Esophagus muscularis mucosa (tissue), 4 donors: ENCODE measurements around the gene ADCY5. TPM values are rescaled to one million over a fixed set of nuclear protein-coding genes. Genes with fewer than 3 reads are reported as not detected.

Experiments used
- DNase-seq: peaks from one replicate; pipeline ENCODE4 v3.0.0-alpha.2; 2017; ENCODE audit errors: extremely low spot score
- H3K27ac ChIP-seq, 4 donors: fragments of 200-600 bp; sonication (generic); replicated peaks in 1 of 4; 1 replicate in 3 of 4; 2 replicates in 1 of 4; pipeline ENCODE4 v1.5.1; 2016 to 2019; ENCODE audit warnings: mild to moderate bottlenecking in 1 of 4
- H3K27me3 ChIP-seq, 4 donors: fragments of 200-600 bp; sonication (generic); one replicate each; pipeline versions ENCODE4 v1.5.1 to v1.6.0; 2016 to 2019
- H3K36me3 ChIP-seq, 4 donors: fragments of 200-600 bp; sonication (generic); one replicate each; pipeline ENCODE4 v1.5.1; 2016 to 2019
- H3K4me1 ChIP-seq, 4 donors: fragments of 200-600 bp; sonication (generic); one replicate each; pipeline ENCODE4 v1.5.1; 2016 to 2019
- H3K4me3 ChIP-seq, 4 donors: fragments of 200-600 bp; sonication (generic); 1 replicate in 2 of 4; 2 replicates in 2 of 4; pipeline ENCODE4 v1.5.1; 2016 to 2019; ENCODE audit warnings: mild to moderate bottlenecking in 4 of 4, moderate library complexity in 1 of 4
- H3K9me3 ChIP-seq, 4 donors: fragments of 200-600 bp; sonication (generic); 1 replicate in 3 of 4; 2 replicates in 1 of 4; pipeline ENCODE4 v1.5.1; 2016 to 2019
- EP300 ChIP-seq: sonication (generic); formaldehyde crosslinking; IDR thresholded peaks from one replicate; pipeline ENCODE4 v1.6.1; 2017; ENCODE audit warnings: antibody characterized with exemption
- POLR2A ChIP-seq: fragments of 450-650 bp; IDR thresholded peaks from one replicate; pipeline ENCODE4 v1.6.1; 2017; ENCODE audit warnings: antibody characterized with exemption, moderate library complexity, mild to moderate bottlenecking, low read depth
- POLR2AphosphoS5 ChIP-seq, 2 donors: sonication (generic); formaldehyde crosslinking; IDR thresholded peaks; one replicate each; pipeline ENCODE4 v1.6.1; 2017; ENCODE audit warnings: antibody characterized with exemption in 2 of 2
- WGBS: methylation state at CpG from one replicate; pipeline ENCODE4 v1.1.5; 2018; 5-methylcytosine and 5-hydroxymethylcytosine counted together
- intact Hi-C: fragments of 100-400 bp; cut with DNase I; formaldehyde crosslinking; loops from one replicate; pipeline ENCODE4 v1.15.1; 2023
- total RNA-seq, 4 donors: library from RNA; depleted of rRNA; stranded (reverse); fragments of >200 nt; gene quantifications; one replicate each; pipeline versions ENCODE4 v1.1.0 to v1.2.1, GENCODE V29; 2016
- TF ChIP-seq, protein P1 (sequence below), 3 experiments: fragments of 200-600 bp in 2 of 3; fragments of 450-650 bp in 1 of 3; sonication (generic) in 2 of 3; IDR thresholded peaks; one replicate each; pipeline ENCODE4 v1.5.1; 2017 to 2019; ENCODE audit warnings: antibody characterized with exemption in 3 of 3, mild to moderate bottlenecking in 2 of 3, moderate library complexity in 1 of 3

ADCY5 gene
- total RNA-seq, 4 donors from 2014 or later: 133 to 228 (median 189) TPM

DNA sequence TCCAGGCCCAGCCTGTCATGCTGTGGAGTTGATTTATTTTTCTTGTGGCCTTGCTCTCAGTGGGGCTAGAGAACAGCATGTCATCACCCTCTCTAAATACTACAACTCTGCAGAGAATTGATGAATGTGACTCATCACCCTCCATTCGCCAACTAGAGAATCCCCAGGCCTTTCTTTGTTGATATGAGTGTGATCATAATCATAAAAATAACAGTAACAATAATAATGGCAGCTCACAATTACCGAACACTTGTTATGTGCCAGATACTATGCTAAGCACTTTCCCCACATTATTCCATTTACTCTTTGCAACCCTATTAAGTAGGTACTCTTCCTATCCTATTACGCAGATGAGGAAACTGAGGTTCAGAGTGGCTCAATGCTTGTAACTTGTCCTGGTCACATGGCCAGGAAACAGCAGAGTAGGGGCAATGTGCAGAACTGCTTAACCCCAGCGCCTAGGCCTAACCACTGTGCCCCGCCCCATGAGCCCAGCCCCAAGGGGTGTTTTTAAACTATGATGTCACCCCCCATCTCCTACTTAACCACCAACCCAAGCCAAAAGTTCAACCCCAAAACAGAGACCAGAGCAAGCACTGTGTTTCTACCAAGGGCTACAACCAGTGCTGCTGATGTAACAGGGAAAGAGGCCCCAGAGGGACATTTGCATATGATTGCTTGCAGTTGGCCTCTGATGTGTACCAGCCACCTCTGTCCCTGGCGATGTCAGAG lies 104.5 kb downstream of the ADCY5 start:
- TF ChIP-seq POLR2A (no peak), POLR2AphosphoS5 (IDR thresholded peaks at IDR 0.05) (peak in 1 of 2 donors; percentile 25)
- Histone ChIP-seq H3K36me3 (no peaks in the 10 kb centered on the region), H3K27ac (peak overlapping the region; percentile 81 to 85 (median 84)), H3K27me3 (no peaks in the 10 kb centered on the region), H3K4me1 (peaks cover 73 to 94% (median 94%) of the 10 kb centered on the region in 4 donors), H3K9me3 (no peaks in the 10 kb centered on the region), H3K4me3 (no peak overlapping the region)
- no peak for DNase-seq
- intact Hi-C loops: no loop called here
- WGBS: 57% methylated on average over 6 of the region's 6 CpGs

DNA sequence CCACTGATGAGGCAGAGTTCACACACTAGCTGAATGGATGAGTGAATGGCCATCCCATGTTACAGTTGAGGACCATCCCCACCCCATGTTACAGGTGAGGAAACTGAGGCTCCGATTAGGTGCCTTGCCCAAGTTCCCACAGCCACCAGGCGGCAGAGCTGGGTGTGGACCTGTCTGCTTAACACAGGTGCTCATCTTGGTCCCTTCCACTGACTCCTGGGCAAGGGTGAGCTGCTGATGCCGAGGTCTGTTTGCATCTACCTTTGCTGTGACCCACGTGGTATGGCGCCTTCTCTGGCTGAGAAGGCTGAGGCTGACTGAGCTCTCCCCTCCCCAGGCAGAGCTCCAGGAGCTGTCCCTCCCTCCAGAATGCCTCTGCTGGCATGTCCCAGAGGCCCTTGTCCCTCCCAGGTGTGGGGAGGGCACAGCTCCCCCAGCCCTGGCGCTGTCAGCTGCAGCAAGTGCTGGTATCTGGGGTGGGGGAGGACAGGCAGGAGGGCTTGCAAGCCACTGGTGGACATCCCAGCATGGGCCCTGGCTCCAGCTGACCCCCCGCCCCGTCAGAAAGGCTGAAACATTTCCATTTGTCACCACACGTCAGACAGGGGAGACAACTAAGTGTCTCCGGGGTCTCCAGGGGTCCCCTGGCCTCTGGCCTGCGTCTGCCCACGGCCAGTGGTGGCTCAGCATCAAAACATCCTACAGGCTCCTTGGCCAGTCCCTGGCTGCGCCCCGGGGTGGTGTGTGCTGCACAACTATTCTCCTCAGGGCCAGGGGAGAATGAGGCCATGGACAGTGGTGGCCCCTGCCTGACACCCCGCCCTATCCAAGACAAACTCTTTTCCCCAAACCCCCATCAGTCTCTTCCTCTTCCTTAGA lies 105.4 kb downstream of the ADCY5 start:
- TF ChIP-seq POLR2A (no peak), POLR2AphosphoS5 (IDR thresholded peaks at IDR 0.05) (no peak), EP300 (no peak)
- TF ChIP-seq, protein P1, sequence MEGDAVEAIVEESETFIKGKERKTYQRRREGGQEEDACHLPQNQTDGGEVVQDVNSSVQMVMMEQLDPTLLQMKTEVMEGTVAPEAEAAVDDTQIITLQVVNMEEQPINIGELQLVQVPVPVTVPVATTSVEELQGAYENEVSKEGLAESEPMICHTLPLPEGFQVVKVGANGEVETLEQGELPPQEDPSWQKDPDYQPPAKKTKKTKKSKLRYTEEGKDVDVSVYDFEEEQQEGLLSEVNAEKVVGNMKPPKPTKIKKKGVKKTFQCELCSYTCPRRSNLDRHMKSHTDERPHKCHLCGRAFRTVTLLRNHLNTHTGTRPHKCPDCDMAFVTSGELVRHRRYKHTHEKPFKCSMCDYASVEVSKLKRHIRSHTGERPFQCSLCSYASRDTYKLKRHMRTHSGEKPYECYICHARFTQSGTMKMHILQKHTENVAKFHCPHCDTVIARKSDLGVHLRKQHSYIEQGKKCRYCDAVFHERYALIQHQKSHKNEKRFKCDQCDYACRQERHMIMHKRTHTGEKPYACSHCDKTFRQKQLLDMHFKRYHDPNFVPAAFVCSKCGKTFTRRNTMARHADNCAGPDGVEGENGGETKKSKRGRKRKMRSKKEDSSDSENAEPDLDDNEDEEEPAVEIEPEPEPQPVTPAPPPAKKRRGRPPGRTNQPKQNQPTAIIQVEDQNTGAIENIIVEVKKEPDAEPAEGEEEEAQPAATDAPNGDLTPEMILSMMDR (IDR thresholded peaks at IDR 0.05): no peak
- no peaks in the 10 kb centered on the region for H3K9me3 ChIP-seq
- intact Hi-C loops: no loop called here
- no peak overlapping the region for H3K4me3 ChIP-seq
- H3K27me3 ChIP-seq: no peaks in the 10 kb centered on the region
- H3K36me3 ChIP-seq: no peaks in the 10 kb centered on the region
- H3K4me1 ChIP-seq: peaks cover 76 to 94% (median 94%) of the 10 kb centered on the region in 4 donors
- WGBS: 50% methylated on average over 7 of the region's 15 CpGs
- H3K27ac ChIP-seq: peak overlapping the region; percentile 81 to 85 (median 84)
- no peak for DNase-seq

DNA sequence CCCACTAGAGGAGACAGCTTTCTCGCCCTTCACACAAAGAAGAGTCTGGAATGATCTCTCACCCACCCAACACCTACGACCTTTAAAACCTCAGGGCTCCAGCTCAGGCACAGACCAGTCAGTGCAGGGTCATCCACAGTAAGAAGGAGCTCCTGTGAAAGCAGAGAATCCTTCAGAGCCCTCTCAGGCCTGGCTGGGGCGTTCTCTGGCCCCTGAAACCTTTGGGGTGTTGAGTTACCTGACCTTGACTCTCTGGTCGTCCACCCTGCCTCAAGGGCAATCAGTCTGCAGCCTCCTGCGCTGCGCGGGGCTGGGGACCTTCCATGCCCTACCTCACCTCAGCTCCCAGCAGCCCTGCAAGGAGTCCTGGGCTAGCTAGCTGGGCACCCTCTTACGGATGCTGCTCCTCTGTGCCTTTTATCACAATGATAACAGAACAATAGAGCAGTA lies 106.2 kb downstream of the ADCY5 start:
- whole genome bisulfite sequencing: 84% methylated on average over 8 of the region's 8 CpGs
- TF ChIP-seq, protein P1 (IDR thresholded peaks at IDR 0.05): no peak
- TF ChIP-seq POLR2A (no peak), POLR2AphosphoS5 (IDR thresholded peaks at IDR 0.05) (no peak), EP300 (no peak)

DNA sequence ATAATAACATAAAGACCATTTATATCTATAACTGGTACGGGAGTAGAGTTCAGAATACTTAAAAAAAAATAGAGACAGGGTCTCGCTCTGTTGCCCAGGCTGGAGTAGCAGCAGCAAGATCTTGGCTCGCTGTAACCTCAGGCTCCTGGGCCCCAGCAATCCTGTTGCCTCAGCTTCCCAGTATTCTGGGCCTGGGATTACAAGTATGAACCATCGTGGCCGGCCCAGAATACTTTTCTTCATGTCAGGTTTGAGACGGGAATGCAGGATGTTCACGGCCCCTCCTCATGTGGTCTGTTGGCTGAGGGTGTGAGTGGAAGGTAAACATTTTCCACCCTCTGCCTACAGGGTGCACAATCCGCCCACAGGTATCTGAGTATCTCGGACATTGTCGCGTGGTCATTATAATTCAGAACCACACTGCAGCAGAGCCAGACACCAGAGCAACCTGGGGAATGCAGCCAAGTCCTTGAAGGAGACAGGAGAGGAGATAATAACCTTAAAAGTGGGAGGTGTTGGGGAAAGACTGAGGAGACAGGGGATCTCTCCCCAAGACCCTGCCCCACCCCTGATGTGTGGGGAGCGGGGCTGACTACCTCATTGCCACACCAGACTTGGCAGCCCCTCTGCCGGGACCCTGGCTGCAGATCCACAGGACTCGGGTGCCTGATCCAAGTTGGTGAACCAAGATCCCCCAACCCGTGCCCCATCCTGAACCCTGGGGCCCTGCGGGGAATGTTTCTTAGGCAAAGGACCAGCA lies 106.8 kb downstream of the ADCY5 start:
- Histone ChIP-seq H3K36me3 (no peaks in the 10 kb centered on the region), H3K27me3 (no peaks in the 10 kb centered on the region), H3K27ac (peak overlapping the region; percentile 81 to 85 (median 84)), H3K9me3 (no peaks in the 10 kb centered on the region), H3K4me3 (no peak overlapping the region), H3K4me1 (peaks cover 75 to 94% (median 91%) of the 10 kb centered on the region in 4 donors)
- intact Hi-C loops: no loop called here
- DNase-seq: no peak
- TF ChIP-seq, protein P1 (IDR thresholded peaks at IDR 0.05): peak; percentile 19 to 41 (median 22)
- TF ChIP-seq POLR2AphosphoS5 (IDR thresholded peaks at IDR 0.05) (peak; percentile 38 to 43), POLR2A (no peak), EP300 (no peak)
- 63% methylated on average over 13 of the region's 16 CpGs for WGBS

More for the DNA sequence above, 106.2 kb downstream of the ADCY5 start:
- DNase-seq: no peak
- Histone ChIP-seq H3K4me1 (peaks cover 81 to 94% (median 93%) of the 10 kb centered on the region in 4 donors), H3K27me3 (no peaks in the 10 kb centered on the region), H3K4me3 (no peak overlapping the region), H3K36me3 (no peaks in the 10 kb centered on the region), H3K9me3 (no peaks in the 10 kb centered on the region), H3K27ac (peak overlapping the region; percentile 81 to 85 (median 84))
- intact Hi-C loops: no loop called here
